MM.1S (cell line): ENCODE measurements around the gene PTPN1.
"Not testable (repeated sequence)": the region's sequence is repeated elsewhere in the genome, so short reads cannot be mapped to it uniquely, and the experiment has no call there.

ENCODE experiments used
- EZH2 ChIP-seq: fragments of 300-600 bp; sonication (generic); optimal IDR thresholded peaks from 2 replicates; pipeline ENCODE3; 2017; ENCODE audit warnings: low read depth, mild to moderate bottlenecking, antibody characterized with exemption, low read length, mixed read lengths
- EZH2phosphoT487 ChIP-seq: fragments of 300-600 bp; sonication (generic); IDR thresholded peaks from 2 replicates; pipeline ENCODE4 v1.6.1; 2018; ENCODE audit warnings: antibody characterized with exemption, low read length
- TF ChIP-seq, protein P1 (sequence below): fragments of 300-600 bp; sonication (generic); IDR thresholded peaks from 2 replicates; pipeline ENCODE4 v1.5.1; 2016; ENCODE audit warnings: antibody characterized with exemption, low read length, mixed read lengths

GRCh38 chr20:50620459-50620858 lies 110.3 kb downstream of the PTPN1 start:
- not testable (repeated sequence) for TF ChIP-seq EZH2phosphoT487, EZH2
- TF ChIP-seq, protein P1, sequence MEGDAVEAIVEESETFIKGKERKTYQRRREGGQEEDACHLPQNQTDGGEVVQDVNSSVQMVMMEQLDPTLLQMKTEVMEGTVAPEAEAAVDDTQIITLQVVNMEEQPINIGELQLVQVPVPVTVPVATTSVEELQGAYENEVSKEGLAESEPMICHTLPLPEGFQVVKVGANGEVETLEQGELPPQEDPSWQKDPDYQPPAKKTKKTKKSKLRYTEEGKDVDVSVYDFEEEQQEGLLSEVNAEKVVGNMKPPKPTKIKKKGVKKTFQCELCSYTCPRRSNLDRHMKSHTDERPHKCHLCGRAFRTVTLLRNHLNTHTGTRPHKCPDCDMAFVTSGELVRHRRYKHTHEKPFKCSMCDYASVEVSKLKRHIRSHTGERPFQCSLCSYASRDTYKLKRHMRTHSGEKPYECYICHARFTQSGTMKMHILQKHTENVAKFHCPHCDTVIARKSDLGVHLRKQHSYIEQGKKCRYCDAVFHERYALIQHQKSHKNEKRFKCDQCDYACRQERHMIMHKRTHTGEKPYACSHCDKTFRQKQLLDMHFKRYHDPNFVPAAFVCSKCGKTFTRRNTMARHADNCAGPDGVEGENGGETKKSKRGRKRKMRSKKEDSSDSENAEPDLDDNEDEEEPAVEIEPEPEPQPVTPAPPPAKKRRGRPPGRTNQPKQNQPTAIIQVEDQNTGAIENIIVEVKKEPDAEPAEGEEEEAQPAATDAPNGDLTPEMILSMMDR: not testable (repeated sequence)
